Thyroid gland (tissue), 4 donors: ENCODE data around the gene QRICH2.

Source experiments
- CTCF ChIP-seq, 6 experiments: fragments of 200-600 bp in 3 of 6; fragments of 450-650 bp in 3 of 6; sonication (generic) in 3 of 6; IDR thresholded peaks; one replicate each; pipeline ENCODE4 v1.5.1; 2016 to 2019; ENCODE audit warnings: antibody characterized with exemption in 6 of 6, mild to moderate bottlenecking in 2 of 6, inconsistent platforms in 1 of 6, moderate library complexity in 1 of 6
- POLR2A ChIP-seq, 2 donors: fragments of 450-650 bp; IDR thresholded peaks; one replicate each; pipeline ENCODE4 v1.6.1; 2017; ENCODE audit warnings: antibody characterized with exemption in 2 of 2, mild to moderate bottlenecking in 2 of 2, moderate library complexity in 1 of 2

GRCh38 chr17:76264425-76264754 lies 43.7 kb downstream of the QRICH2 start:
- TF ChIP-seq CTCF (IDR thresholded peaks at IDR 0.05) (no peak), POLR2A (IDR thresholded peaks at IDR 0.05) (no peak)
